ENCODE results near the gene FNDC5.

The FNDC5 gene

DNA sequence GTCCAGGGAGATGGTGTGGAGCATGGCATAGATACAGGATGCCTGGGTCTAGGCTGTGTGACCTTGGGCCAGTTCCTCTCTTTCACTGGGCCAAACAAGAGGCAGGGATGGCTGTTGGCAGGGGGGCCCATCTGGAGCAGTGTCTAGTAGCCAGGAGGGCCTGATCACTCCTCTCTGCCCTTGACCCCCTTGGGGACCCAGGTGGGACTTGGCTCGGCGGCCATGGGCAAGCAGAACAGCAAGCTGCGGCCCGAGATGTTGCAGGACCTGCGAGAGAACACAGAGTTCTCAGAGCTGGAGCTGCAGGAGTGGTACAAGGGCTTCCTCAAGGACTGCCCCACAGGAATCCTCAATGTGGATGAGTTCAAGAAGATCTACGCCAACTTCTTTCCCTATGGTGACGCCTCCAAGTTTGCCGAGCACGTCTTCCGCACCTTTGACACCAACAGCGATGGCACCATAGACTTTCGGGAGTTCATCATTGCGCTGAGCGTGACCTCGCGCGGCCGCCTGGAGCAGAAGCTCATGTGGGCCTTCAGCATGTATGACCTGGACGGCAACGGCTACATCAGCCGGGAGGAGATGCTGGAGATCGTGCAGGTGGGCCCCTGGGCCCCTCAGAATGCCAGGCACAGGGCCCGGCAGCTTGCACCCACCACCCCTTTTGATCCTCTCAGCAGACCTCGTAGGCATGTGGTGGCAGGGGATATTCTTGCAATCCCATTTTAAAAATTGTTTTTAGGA lies 18.1 kb upstream of the FNDC5 start:
- TF ChIP-seq, protein P1, sequence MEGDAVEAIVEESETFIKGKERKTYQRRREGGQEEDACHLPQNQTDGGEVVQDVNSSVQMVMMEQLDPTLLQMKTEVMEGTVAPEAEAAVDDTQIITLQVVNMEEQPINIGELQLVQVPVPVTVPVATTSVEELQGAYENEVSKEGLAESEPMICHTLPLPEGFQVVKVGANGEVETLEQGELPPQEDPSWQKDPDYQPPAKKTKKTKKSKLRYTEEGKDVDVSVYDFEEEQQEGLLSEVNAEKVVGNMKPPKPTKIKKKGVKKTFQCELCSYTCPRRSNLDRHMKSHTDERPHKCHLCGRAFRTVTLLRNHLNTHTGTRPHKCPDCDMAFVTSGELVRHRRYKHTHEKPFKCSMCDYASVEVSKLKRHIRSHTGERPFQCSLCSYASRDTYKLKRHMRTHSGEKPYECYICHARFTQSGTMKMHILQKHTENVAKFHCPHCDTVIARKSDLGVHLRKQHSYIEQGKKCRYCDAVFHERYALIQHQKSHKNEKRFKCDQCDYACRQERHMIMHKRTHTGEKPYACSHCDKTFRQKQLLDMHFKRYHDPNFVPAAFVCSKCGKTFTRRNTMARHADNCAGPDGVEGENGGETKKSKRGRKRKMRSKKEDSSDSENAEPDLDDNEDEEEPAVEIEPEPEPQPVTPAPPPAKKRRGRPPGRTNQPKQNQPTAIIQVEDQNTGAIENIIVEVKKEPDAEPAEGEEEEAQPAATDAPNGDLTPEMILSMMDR (conservative IDR thresholded peaks at IDR 0.05; ENCODE audit: low read depth, low read length) = no peak
- H3K4me3 ChIP-seq (IDR thresholded peaks at IDR 0.05; ENCODE audit: insufficient read depth, low read depth, low read length) = no peak overlapping the region
- H3K27ac ChIP-seq = no peak overlapping the region
- H3K4me2 ChIP-seq = no peak overlapping the region
- no peaks in the 10 kb centered on the region for H3K36me3 ChIP-seq (ENCODE audit: insufficient read depth)
- H3K79me2 ChIP-seq (ENCODE audit: insufficient read depth, low read depth) = no peaks in the 10 kb centered on the region
- H3K27me3 ChIP-seq (ENCODE audit: insufficient read depth, low read depth) = peaks cover 16% of the 10 kb centered on the region; the same call in 1 of the 2 replicates
- H3K4me1 ChIP-seq (ENCODE audit: low read depth, poor library complexity, severe bottlenecking) = no peaks in the 10 kb centered on the region
- no peak overlapping the region for H2AFZ ChIP-seq (ENCODE audit: low read depth)
- no peaks in the 10 kb centered on the region for H4K20me1 ChIP-seq (ENCODE audit: insufficient read depth)
- H3K9ac ChIP-seq = no peak overlapping the region

DNA sequence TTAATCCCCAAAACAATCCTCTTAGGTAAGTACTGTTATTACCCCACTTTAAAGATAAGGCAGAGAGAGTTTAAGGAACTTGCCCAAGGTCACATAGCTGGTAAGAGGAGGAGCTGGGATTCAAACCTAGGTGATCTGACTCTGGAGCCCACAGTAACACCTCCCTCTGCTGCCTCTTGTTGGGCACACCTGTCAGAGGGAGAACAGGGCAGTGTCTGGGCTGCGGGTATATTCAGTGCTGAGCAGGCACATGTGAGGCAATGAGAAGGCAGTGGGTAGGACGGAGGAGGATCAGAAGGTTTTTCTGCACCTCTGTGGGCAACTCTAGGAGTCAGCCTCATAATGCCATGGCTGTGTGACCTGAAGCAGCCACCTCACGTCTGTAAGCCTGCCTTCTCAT lies 17.4 kb upstream of the FNDC5 start:
- no peak overlapping the region for H3K4me2 ChIP-seq
- TF ChIP-seq, protein P1 (conservative IDR thresholded peaks at IDR 0.05; ENCODE audit: low read depth, low read length) = no peak
- no peak overlapping the region for H2AFZ ChIP-seq (ENCODE audit: low read depth)
- peaks cover 19% of the 10 kb centered on the region; the same call in 1 of the 2 replicates for H3K27me3 ChIP-seq (ENCODE audit: insufficient read depth, low read depth)
- no peak overlapping the region for H3K9ac ChIP-seq
- no peaks in the 10 kb centered on the region for H3K4me1 ChIP-seq (ENCODE audit: low read depth, poor library complexity, severe bottlenecking)
- no peaks in the 10 kb centered on the region for H3K36me3 ChIP-seq (ENCODE audit: insufficient read depth)
- no peaks in the 10 kb centered on the region for H3K79me2 ChIP-seq (ENCODE audit: insufficient read depth, low read depth)
- no peak overlapping the region for H3K4me3 ChIP-seq (IDR thresholded peaks at IDR 0.05; ENCODE audit: insufficient read depth, low read depth, low read length)
- no peaks in the 10 kb centered on the region for H4K20me1 ChIP-seq (ENCODE audit: insufficient read depth)
- H3K27ac ChIP-seq = no peak overlapping the region

GRCh38 chr1:32887623-32888022 lies 16.9 kb upstream of the FNDC5 start:
- no peaks in the 10 kb centered on the region for H3K4me1 ChIP-seq (ENCODE audit: low read depth, poor library complexity, severe bottlenecking)
- H3K4me3 ChIP-seq (IDR thresholded peaks at IDR 0.05; ENCODE audit: insufficient read depth, low read depth, low read length) = no peak overlapping the region
- no peak overlapping the region for H3K9ac ChIP-seq
- no peak overlapping the region for H3K4me2 ChIP-seq
- H3K36me3 ChIP-seq (ENCODE audit: insufficient read depth) = no peaks in the 10 kb centered on the region
- TF ChIP-seq, protein P1 (conservative IDR thresholded peaks at IDR 0.05; ENCODE audit: low read depth, low read length) = no peak
- H4K20me1 ChIP-seq (ENCODE audit: insufficient read depth) = no peaks in the 10 kb centered on the region
- peaks cover 19% of the 10 kb centered on the region; the same call in 1 of the 2 replicates for H3K27me3 ChIP-seq (ENCODE audit: insufficient read depth, low read depth)
- H2AFZ ChIP-seq (ENCODE audit: low read depth) = no peak overlapping the region
- H3K79me2 ChIP-seq (ENCODE audit: insufficient read depth, low read depth) = no peaks in the 10 kb centered on the region
- no peak overlapping the region for H3K27ac ChIP-seq

- no peaks in the 10 kb centered on the region for H3K36me3 ChIP-seq (ENCODE audit: insufficient read depth)
- no peak overlapping the region for H3K4me2 ChIP-seq
- no peak overlapping the region for H3K9ac ChIP-seq
- no peaks in the 10 kb centered on the region for H3K4me1 ChIP-seq (ENCODE audit: low read depth, poor library complexity, severe bottlenecking)
- TF ChIP-seq, protein P1 (conservative IDR thresholded peaks at IDR 0.05; ENCODE audit: low read depth, low read length) = no peak; the same call in 1 of the 2 replicates
- H3K79me2 ChIP-seq (ENCODE audit: insufficient read depth, low read depth) = no peaks in the 10 kb centered on the region
- H3K4me3 ChIP-seq (IDR thresholded peaks at IDR 0.05; ENCODE audit: insufficient read depth, low read depth, low read length) = no peak overlapping the region
- H4K20me1 ChIP-seq (ENCODE audit: insufficient read depth) = no peaks in the 10 kb centered on the region
- H2AFZ ChIP-seq (ENCODE audit: low read depth) = no peak overlapping the region
- peaks cover 19% of the 10 kb centered on the region; the same call in 1 of the 2 replicates for H3K27me3 ChIP-seq (ENCODE audit: insufficient read depth, low read depth)
- H3K27ac ChIP-seq = no peak overlapping the region
Measured at GRCh38 chr1:32886828-32887414, 16.2 kb upstream of the FNDC5 start.

All from KMS-11 (cell line).